SK-N-SH treated with all-trans-retinoic acid at 6 μM for 48 hours (cell line): ENCODE measurements around the gene TRABD2B.

Experiments used
- ATAC-seq: fragments of 200-7000 bp; cut with Tn5 transposase; 3 replicates; pipeline ENCODE4 v1.9.1; 2020; ENCODE audit warnings: mild to moderate bottlenecking, moderate library complexity
- ARNTL ChIP-seq: fragments of 450-650 bp; formaldehyde crosslinking; IDR thresholded peaks from 2 replicates; pipeline ENCODE4 v1.5.0; 2020; ENCODE audit warnings: low read depth, mild to moderate bottlenecking, moderate library complexity, borderline replicate concordance
- BACH2 ChIP-seq: fragments of 250-450 bp; sonication (Bioruptor Pico); IDR thresholded peaks from 2 replicates; pipeline ENCODE4 v1.9.0; 2021; ENCODE audit warnings: mild to moderate bottlenecking, borderline replicate concordance
- CREB5 ChIP-seq: fragments of 250-450 bp; sonication (Bioruptor Pico); IDR thresholded peaks from 2 replicates; pipeline ENCODE4 v1.5.1; 2020; ENCODE audit warnings: low read depth, mild to moderate bottlenecking, moderate library complexity
- CSDC2 ChIP-seq: fragments of 250-450 bp; sonication (Bioruptor Pico); IDR thresholded peaks from 2 replicates; pipeline ENCODE4 v1.5.0; 2020; ENCODE audit warnings: mild to moderate bottlenecking, moderate library complexity
- CSRNP3 ChIP-seq: fragments of 250-450 bp; sonication (Bioruptor Pico); IDR thresholded peaks from 2 replicates; pipeline ENCODE4 v1.5.1; 2021; ENCODE audit warnings: mild to moderate bottlenecking, moderate library complexity
- ESRRG ChIP-seq: fragments of 250-450 bp; sonication (Bioruptor Pico); IDR thresholded peaks from 2 replicates; pipeline ENCODE4 v1.6.1; 2021; ENCODE audit warnings: mild to moderate bottlenecking
- GLIS3 ChIP-seq: fragments of 250-450 bp; sonication (Bioruptor Pico); IDR thresholded peaks from 2 replicates; pipeline ENCODE4 v1.5.0; 2020; ENCODE audit warnings: mild to moderate bottlenecking, moderate library complexity
- ISL1 ChIP-seq: fragments of 250-450 bp; sonication (Bioruptor Pico); IDR thresholded peaks from 2 replicates; pipeline ENCODE4 v2.1.2; 2022; ENCODE audit warnings: mild to moderate bottlenecking, moderate library complexity
- OSR1 ChIP-seq: fragments of 250-450 bp; sonication (Bioruptor Pico); IDR thresholded peaks from 2 replicates; pipeline ENCODE4 v1.8.0; 2022; ENCODE audit warnings: moderate library complexity, mild to moderate bottlenecking, inconsistent platforms
- PATZ1 ChIP-seq: fragments of 250-450 bp; sonication (Bioruptor Pico); IDR thresholded peaks from 2 replicates; pipeline ENCODE4 v1.8.0; 2020; ENCODE audit warnings: mild to moderate bottlenecking, moderate library complexity, borderline replicate concordance
- POU6F1 ChIP-seq: fragments of 250-450 bp; sonication (Bioruptor Pico); IDR thresholded peaks from 2 replicates; pipeline ENCODE4 v1.8.0; 2021; ENCODE audit warnings: low read depth, mild to moderate bottlenecking, moderate library complexity, borderline replicate concordance
- PPARA ChIP-seq: fragments of 250-450 bp; sonication (Bioruptor Pico); IDR thresholded peaks from 2 replicates; pipeline ENCODE4 v1.5.0; 2020; ENCODE audit warnings: mild to moderate bottlenecking, borderline replicate concordance
- RARB ChIP-seq: fragments of 250-450 bp; sonication (Bioruptor Pico); IDR thresholded peaks from 2 replicates; pipeline ENCODE4 v1.8.0; 2021; ENCODE audit warnings: mild to moderate bottlenecking, moderate library complexity
- SNAI2 ChIP-seq: fragments of 250-450 bp; sonication (Bioruptor Pico); IDR thresholded peaks from 2 replicates; pipeline ENCODE4 v1.5.0; 2020; ENCODE audit warnings: mild to moderate bottlenecking, moderate library complexity
- TCF4 ChIP-seq: fragments of 250-450 bp; sonication (Bioruptor Pico); IDR thresholded peaks from 2 replicates; pipeline ENCODE4 v1.8.0; 2021; ENCODE audit warnings: mild to moderate bottlenecking, moderate library complexity, borderline replicate concordance
- TOX ChIP-seq: fragments of 250-450 bp; sonication (Bioruptor Pico); IDR thresholded peaks from 2 replicates; pipeline ENCODE4 v1.8.0; 2021; ENCODE audit warnings: mild to moderate bottlenecking, moderate library complexity, borderline replicate concordance
- TSHZ2 ChIP-seq: fragments of 250-450 bp; sonication (Bioruptor Pico); IDR thresholded peaks from 2 replicates; pipeline ENCODE4 v1.5.0; 2020; ENCODE audit warnings: mild to moderate bottlenecking, moderate library complexity
- ZFP3 ChIP-seq: fragments of 250-450 bp; sonication (Bioruptor Pico); IDR thresholded peaks from 2 replicates; pipeline ENCODE4 v1.5.0; 2020; ENCODE audit warnings: mild to moderate bottlenecking, moderate library complexity
- ZFP30 ChIP-seq: fragments of 450-650 bp; formaldehyde crosslinking; IDR thresholded peaks from 2 replicates; pipeline ENCODE4 v1.5.0; 2022; ENCODE audit warnings: mild to moderate bottlenecking, moderate library complexity
- ZNF70 ChIP-seq: fragments of 450-650 bp; formaldehyde crosslinking; IDR thresholded peaks from 2 replicates; pipeline ENCODE4 v1.5.0; 2020; ENCODE audit warnings: mild to moderate bottlenecking, moderate library complexity
- ZNF8 ChIP-seq: fragments of 450-650 bp; formaldehyde crosslinking; IDR thresholded peaks from 2 replicates; pipeline ENCODE4 v1.5.0; 2020; ENCODE audit warnings: mild to moderate bottlenecking, moderate library complexity

TRABD2B gene

GRCh38 chr1:47898133-47898845 lies 98.9 kb downstream of the TRABD2B start:
- no peak for ATAC-seq
- no peak for TF ChIP-seq CSDC2 (CRISPR knock-in tag)
- TF ChIP-seq CREB5 (CRISPR knock-in tag): no peak
- no peak for TF ChIP-seq ZFP30 (CRISPR knock-in tag)
- TF ChIP-seq GLIS3 (CRISPR knock-in tag): no peak
- no peak for TF ChIP-seq ZFP3
- no peak for TF ChIP-seq TSHZ2 (CRISPR knock-in tag)
- TF ChIP-seq ARNTL (CRISPR knock-in tag): no peak
- TF ChIP-seq SNAI2: no peak
- no peak for TF ChIP-seq PPARA (CRISPR knock-in tag)
- no peak for TF ChIP-seq ISL1 (CRISPR knock-in tag)
- no peak for TF ChIP-seq PATZ1 (CRISPR knock-in tag)
- TF ChIP-seq ESRRG (CRISPR knock-in tag): no peak
- no peak for TF ChIP-seq OSR1 (CRISPR knock-in tag)
- no peak for TF ChIP-seq BACH2 (CRISPR knock-in tag)
- no peak for TF ChIP-seq TOX (CRISPR knock-in tag)
- no peak for TF ChIP-seq CSRNP3 (CRISPR knock-in tag)
- no peak for TF ChIP-seq POU6F1
- no peak for TF ChIP-seq ZNF70 (CRISPR knock-in tag)
- TF ChIP-seq RARB (CRISPR knock-in tag): no peak

GRCh38 chr1:47895279-47896125 lies 101.7 kb downstream of the TRABD2B start:
- ATAC-seq: no peak
- no peak for TF ChIP-seq ZNF8 (CRISPR knock-in tag)
- no peak for TF ChIP-seq SNAI2
- TF ChIP-seq POU6F1: no peak
- no peak for TF ChIP-seq TCF4
- TF ChIP-seq PPARA (CRISPR knock-in tag): no peak
- no peak for TF ChIP-seq ISL1 (CRISPR knock-in tag)
- no peak for TF ChIP-seq ARNTL (CRISPR knock-in tag)
- TF ChIP-seq OSR1 (CRISPR knock-in tag): no peak
- TF ChIP-seq RARB (CRISPR knock-in tag): no peak
- TF ChIP-seq TOX (CRISPR knock-in tag): no peak
